Measurements from ENCODE around the gene ACOX3. TPM values are rescaled to one million over a fixed set of nuclear protein-coding genes. Genes with fewer than 3 reads are reported as not detected.

ACOX3 gene
- total and polyA plus RNA-seq, 2 donors, result 8.7 to 18.1 TPM

DNA sequence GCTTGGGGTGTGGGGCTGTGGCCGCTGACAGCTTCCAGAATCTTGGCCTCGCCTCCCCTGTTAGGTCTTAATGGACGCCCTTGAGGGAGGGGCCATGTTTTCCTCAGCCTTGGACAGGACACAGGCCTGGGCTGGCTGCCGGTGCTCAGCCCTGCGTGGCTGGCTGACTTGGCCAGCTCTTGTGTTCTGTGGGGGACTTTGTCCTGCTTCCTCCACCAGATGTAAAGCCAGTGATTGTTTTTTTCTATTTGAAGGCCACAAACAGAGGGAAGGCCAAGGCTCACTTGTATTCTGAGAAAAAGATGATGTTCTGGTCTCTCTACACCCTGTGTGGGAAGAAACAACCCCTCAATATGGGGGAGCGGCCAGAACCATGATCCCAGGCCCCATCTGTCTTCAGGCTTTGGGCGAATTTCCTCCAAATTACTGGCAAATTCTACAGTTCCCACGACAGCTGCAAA, 99.7 kb downstream of the ACOX3 start:
- H3K27ac ChIP-seq (ENCODE audit: low read depth in 1 of 2, low read length in 1 of 2), result no peak overlapping the region
- H3K4me1 ChIP-seq (ENCODE audit: control insufficient read depth in 2 of 2, insufficient read depth in 2 of 2, low read length in 2 of 2), result no peaks in the 10 kb centered on the region
- H3K4me3 ChIP-seq (ENCODE audit: low read length in 2 of 2), result no peak overlapping the region
- no peaks in the 10 kb centered on the region for H3K27me3 ChIP-seq (ENCODE audit: control insufficient read depth in 2 of 2, insufficient read depth in 1 of 2, low read length in 1 of 2)
- H3K36me3 ChIP-seq (ENCODE audit: control insufficient read depth in 2 of 2, insufficient read depth in 2 of 2, low read length in 1 of 2), result no peaks in the 10 kb centered on the region
- H3K9me3 ChIP-seq (ENCODE audit: control insufficient read depth in 2 of 2, insufficient read depth in 1 of 2, low read length in 1 of 2), result peaks cover 0 to 5% of the 10 kb centered on the region in 2 donors
- DNase-seq (ENCODE audit: low read depth in 6 of 9, low spot score in 9 of 9), result no peak
- 94% methylated on average over 8 of the region's 8 CpGs for WGBS

DNA sequence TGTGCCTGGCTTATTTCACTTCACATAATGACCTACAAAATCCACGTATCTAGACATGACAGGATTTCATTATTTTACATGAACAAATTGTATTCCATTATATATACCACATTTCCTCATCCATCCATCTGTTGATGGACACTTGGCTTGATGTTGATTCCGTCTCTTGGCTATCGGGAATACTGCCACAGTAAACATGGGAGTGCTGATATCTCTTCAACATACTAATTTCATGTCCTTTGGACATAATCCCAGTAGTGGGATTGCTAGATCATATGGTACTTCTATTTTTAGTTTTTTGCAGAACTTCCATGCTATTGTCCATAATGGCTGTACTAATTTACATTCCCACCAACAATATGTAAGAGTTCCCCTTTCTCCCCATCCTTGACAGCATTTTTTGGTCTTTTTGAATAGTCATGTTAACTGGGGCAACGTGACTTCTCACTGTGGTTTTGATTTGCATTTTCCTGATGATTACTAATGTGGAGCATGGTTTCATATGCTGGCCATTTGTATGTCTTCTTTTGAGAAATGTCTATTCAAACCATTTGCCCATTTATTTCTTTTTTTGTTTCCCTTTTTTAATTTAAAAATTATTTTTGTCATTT, 102.1 kb downstream of the ACOX3 start:
- Histone ChIP-seq H3K4me3 (ENCODE audit: low read length in 2 of 2) (no peak overlapping the region), H3K9me3 (ENCODE audit: control insufficient read depth in 2 of 2, insufficient read depth in 1 of 2, low read length in 1 of 2) (peaks cover 0 to 15% of the 10 kb centered on the region in 2 donors), H3K36me3 (ENCODE audit: control insufficient read depth in 2 of 2, insufficient read depth in 2 of 2, low read length in 1 of 2) (no peaks in the 10 kb centered on the region), H3K27ac (ENCODE audit: low read depth in 1 of 2, low read length in 1 of 2) (no peak overlapping the region), H3K4me1 (ENCODE audit: control insufficient read depth in 2 of 2, insufficient read depth in 2 of 2, low read length in 2 of 2) (no peaks in the 10 kb centered on the region), H3K27me3 (ENCODE audit: control insufficient read depth in 2 of 2, insufficient read depth in 1 of 2, low read length in 1 of 2) (no peaks in the 10 kb centered on the region)
- 76% methylated on average over 4 of the region's 4 CpGs for WGBS
- no peak for DNase-seq (ENCODE audit: low read depth in 6 of 9, low spot score in 9 of 9)

DNA sequence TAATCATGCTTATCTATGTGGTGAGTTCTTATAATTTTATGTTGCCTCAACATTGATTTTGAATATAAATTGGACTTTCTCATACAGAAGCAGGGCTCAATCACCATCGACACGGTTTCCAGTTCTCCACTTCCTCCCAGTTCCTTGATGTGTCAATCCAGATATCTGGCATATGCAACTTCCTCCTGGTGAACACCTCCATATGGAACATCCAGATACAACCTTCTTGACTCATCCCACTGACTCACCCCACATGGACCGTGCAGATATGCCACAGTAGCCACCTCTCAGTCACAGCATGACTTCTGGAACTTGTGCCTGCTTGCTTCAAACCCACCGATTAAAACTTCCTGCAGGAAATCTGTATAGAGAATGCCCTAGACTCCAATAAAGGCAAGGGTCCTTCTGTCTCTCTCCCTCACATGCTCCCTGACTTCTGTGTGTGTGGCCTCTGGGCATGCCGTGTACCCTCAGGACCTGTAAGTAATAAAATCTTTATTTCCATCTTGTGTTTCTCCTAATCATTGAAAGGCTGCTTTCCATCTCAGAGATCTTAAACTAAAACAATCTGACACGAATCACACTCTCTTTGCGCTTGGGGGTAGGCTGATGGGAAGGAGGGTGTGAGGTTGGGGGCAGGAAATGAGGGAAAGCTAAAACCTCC, 104.0 kb downstream of the ACOX3 start:
- WGBS, result 96% methylated on average over 7 of the region's 7 CpGs
- Histone ChIP-seq H3K9me3 (ENCODE audit: control insufficient read depth in 2 of 2, insufficient read depth in 1 of 2, low read length in 1 of 2) (peaks cover 1 to 22% of the 10 kb centered on the region in 2 donors), H3K4me3 (ENCODE audit: low read length in 2 of 2) (no peak overlapping the region), H3K27me3 (ENCODE audit: control insufficient read depth in 2 of 2, insufficient read depth in 1 of 2, low read length in 1 of 2) (no peaks in the 10 kb centered on the region), H3K27ac (ENCODE audit: low read depth in 1 of 2, low read length in 1 of 2) (no peak overlapping the region), H3K36me3 (ENCODE audit: control insufficient read depth in 2 of 2, insufficient read depth in 2 of 2, low read length in 1 of 2) (no peaks in the 10 kb centered on the region), H3K4me1 (ENCODE audit: control insufficient read depth in 2 of 2, insufficient read depth in 2 of 2, low read length in 2 of 2) (no peaks in the 10 kb centered on the region)
- no peak for DNase-seq (ENCODE audit: low read depth in 6 of 9, low spot score in 9 of 9)

DNA sequence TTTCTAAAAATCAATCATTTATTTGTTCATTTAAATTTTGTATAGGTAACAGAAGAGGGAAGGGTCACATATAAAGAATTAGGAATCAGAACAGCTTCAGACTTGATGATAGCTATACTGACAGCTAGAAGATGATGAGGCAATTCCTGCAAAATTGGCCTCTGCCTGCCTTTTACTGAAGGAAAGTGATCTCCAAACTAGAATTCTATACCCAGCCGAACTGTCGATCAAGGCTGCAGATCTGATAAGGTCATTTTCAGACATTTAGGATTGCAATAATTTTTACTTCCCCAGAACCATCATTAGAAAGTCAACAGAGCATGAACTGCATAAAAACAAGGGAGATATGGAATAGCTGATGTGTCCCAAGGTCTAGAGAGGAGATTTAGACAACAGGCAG, 104.7 kb downstream of the ACOX3 start:
- no peaks in the 10 kb centered on the region for H3K27me3 ChIP-seq (ENCODE audit: control insufficient read depth in 2 of 2, insufficient read depth in 1 of 2, low read length in 1 of 2)
- no peaks in the 10 kb centered on the region for H3K36me3 ChIP-seq (ENCODE audit: control insufficient read depth in 2 of 2, insufficient read depth in 2 of 2, low read length in 1 of 2)
- no peak for DNase-seq (ENCODE audit: low read depth in 6 of 9, low spot score in 9 of 9)
- no peaks in the 10 kb centered on the region for H3K4me1 ChIP-seq (ENCODE audit: control insufficient read depth in 2 of 2, insufficient read depth in 2 of 2, low read length in 2 of 2)
- peaks cover 1 to 22% of the 10 kb centered on the region in 2 donors for H3K9me3 ChIP-seq (ENCODE audit: control insufficient read depth in 2 of 2, insufficient read depth in 1 of 2, low read length in 1 of 2)
- H3K27ac ChIP-seq (ENCODE audit: low read depth in 1 of 2, low read length in 1 of 2), result no peak overlapping the region
- WGBS, result 98% methylated on average over 2 of the region's 2 CpGs
- H3K4me3 ChIP-seq (ENCODE audit: low read length in 2 of 2), result no peak overlapping the region

DNA sequence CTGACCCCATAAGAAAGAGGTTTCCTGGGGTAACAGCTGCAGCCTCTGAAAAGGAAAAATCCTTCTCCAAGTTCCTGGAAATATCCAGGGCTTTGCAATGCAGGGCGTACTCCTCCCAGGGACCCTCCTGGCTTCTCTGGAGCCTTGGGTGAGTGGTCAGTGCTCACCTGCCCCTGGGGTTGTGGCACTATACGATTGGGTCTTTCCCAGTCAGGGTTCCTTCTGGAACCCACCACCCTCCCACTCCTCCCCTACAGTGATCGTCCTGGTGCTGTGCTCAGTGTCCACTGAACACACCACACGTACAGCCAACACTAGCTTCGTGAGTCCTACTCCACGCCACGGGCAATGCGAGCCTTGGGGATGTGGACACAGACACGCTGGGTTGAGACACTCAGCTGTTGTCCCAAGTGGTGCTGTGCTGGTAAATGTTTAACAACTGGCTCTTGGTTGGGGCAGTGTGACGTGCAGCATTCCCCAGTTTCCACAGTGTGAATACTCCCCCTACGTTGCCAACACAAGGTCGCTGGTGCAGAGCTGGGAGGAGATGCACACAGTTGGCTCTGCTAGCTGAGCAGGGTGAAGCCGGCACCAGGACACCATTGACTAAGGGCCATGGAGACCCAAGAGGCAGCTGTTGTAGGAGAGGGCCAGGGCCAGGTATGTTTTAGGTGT, 105.6 kb downstream of the ACOX3 start:
- 98% methylated on average over 13 of the region's 13 CpGs for WGBS

GRCh38 chr4:8333726-8334460, 106.6 kb downstream of the ACOX3 start:
- Histone ChIP-seq H3K4me3 (ENCODE audit: low read length in 2 of 2) (no peak overlapping the region), H3K27ac (ENCODE audit: low read depth in 1 of 2, low read length in 1 of 2) (no peak overlapping the region), H3K27me3 (ENCODE audit: control insufficient read depth in 2 of 2, insufficient read depth in 1 of 2, low read length in 1 of 2) (no peaks in the 10 kb centered on the region), H3K9me3 (ENCODE audit: control insufficient read depth in 2 of 2, insufficient read depth in 1 of 2, low read length in 1 of 2) (peaks cover 1 to 22% of the 10 kb centered on the region in 2 donors), H3K4me1 (ENCODE audit: control insufficient read depth in 2 of 2, insufficient read depth in 2 of 2, low read length in 2 of 2) (no peaks in the 10 kb centered on the region), H3K36me3 (ENCODE audit: control insufficient read depth in 2 of 2, insufficient read depth in 2 of 2, low read length in 1 of 2) (no peaks in the 10 kb centered on the region)
- no peak for DNase-seq (ENCODE audit: low read depth in 6 of 9, low spot score in 9 of 9)
- WGBS, result 96% methylated on average over 14 of the region's 14 CpGs

More for the DNA sequence above, 105.6 kb downstream of the ACOX3 start:
- Histone ChIP-seq H3K4me1 (ENCODE audit: control insufficient read depth in 2 of 2, insufficient read depth in 2 of 2, low read length in 2 of 2) (no peaks in the 10 kb centered on the region), H3K9me3 (ENCODE audit: control insufficient read depth in 2 of 2, insufficient read depth in 1 of 2, low read length in 1 of 2) (peaks cover 1 to 22% of the 10 kb centered on the region in 2 donors), H3K36me3 (ENCODE audit: control insufficient read depth in 2 of 2, insufficient read depth in 2 of 2, low read length in 1 of 2) (no peaks in the 10 kb centered on the region), H3K27ac (ENCODE audit: low read depth in 1 of 2, low read length in 1 of 2) (no peak overlapping the region), H3K4me3 (ENCODE audit: low read length in 2 of 2) (no peak overlapping the region), H3K27me3 (ENCODE audit: control insufficient read depth in 2 of 2, insufficient read depth in 1 of 2, low read length in 1 of 2) (no peaks in the 10 kb centered on the region)
- DNase-seq (ENCODE audit: low read depth in 6 of 9, low spot score in 9 of 9), result no peak

- no peak for DNase-seq (ENCODE audit: low read depth in 6 of 9, low spot score in 9 of 9)
- H3K4me1 ChIP-seq (ENCODE audit: control insufficient read depth in 2 of 2, insufficient read depth in 2 of 2, low read length in 2 of 2), result no peaks in the 10 kb centered on the region
- no peak overlapping the region for H3K27ac ChIP-seq (ENCODE audit: low read depth in 1 of 2, low read length in 1 of 2)
- H3K36me3 ChIP-seq (ENCODE audit: control insufficient read depth in 2 of 2, insufficient read depth in 2 of 2, low read length in 1 of 2), result no peaks in the 10 kb centered on the region
- WGBS, result 87% methylated on average over 8 of the region's 8 CpGs
- no peak overlapping the region for H3K4me3 ChIP-seq (ENCODE audit: low read length in 2 of 2)
- no peaks in the 10 kb centered on the region for H3K27me3 ChIP-seq (ENCODE audit: control insufficient read depth in 2 of 2, insufficient read depth in 1 of 2, low read length in 1 of 2)
- peaks cover 1 to 22% of the 10 kb centered on the region in 2 donors for H3K9me3 ChIP-seq (ENCODE audit: control insufficient read depth in 2 of 2, insufficient read depth in 1 of 2, low read length in 1 of 2)
Measured at GRCh38 chr4:8332891-8333331, 107.6 kb downstream of the ACOX3 start.

GRCh38 chr4:8332038-8332857, 108.3 kb downstream of the ACOX3 start:
- no peak overlapping the region for H3K4me3 ChIP-seq (ENCODE audit: low read length in 2 of 2)
- no peaks in the 10 kb centered on the region for H3K36me3 ChIP-seq (ENCODE audit: control insufficient read depth in 2 of 2, insufficient read depth in 2 of 2, low read length in 1 of 2)
- no peak for DNase-seq (ENCODE audit: low read depth in 6 of 9, low spot score in 9 of 9)
- H3K4me1 ChIP-seq (ENCODE audit: control insufficient read depth in 2 of 2, insufficient read depth in 2 of 2, low read length in 2 of 2), result no peaks in the 10 kb centered on the region
- 94% methylated on average over 12 of the region's 12 CpGs for WGBS
- H3K9me3 ChIP-seq (ENCODE audit: control insufficient read depth in 2 of 2, insufficient read depth in 1 of 2, low read length in 1 of 2), result peaks cover 1 to 22% of the 10 kb centered on the region in 2 donors
- no peaks in the 10 kb centered on the region for H3K27me3 ChIP-seq (ENCODE audit: control insufficient read depth in 2 of 2, insufficient read depth in 1 of 2, low read length in 1 of 2)
- no peak overlapping the region for H3K27ac ChIP-seq (ENCODE audit: low read depth in 1 of 2, low read length in 1 of 2)

Measured in thymus (tissue), 11 donors.